Brain microvascular endothelial cell (primary cell): Measurements from ENCODE around the gene MYZAP.

Experiments
- DNase-seq: peaks from one replicate; pipeline ENCODE4 v3.0.0-alpha.2; 2020
- H3K27ac ChIP-seq: fragments of 250-450 bp; sonication (Bioruptor Pico); 2 replicates; pipeline ENCODE4 v1.5.1; 2020; ENCODE audit warnings: mild to moderate bottlenecking, moderate library complexity
- H3K27me3 ChIP-seq: fragments of 250-450 bp; sonication (Bioruptor Pico); replicated peaks from 2 replicates; pipeline ENCODE4 v1.5.1; 2020; ENCODE audit warnings: mild to moderate bottlenecking
- H3K36me3 ChIP-seq: fragments of 250-450 bp; sonication (Bioruptor Pico); replicated peaks from 2 replicates; pipeline ENCODE4 v1.5.1; 2020; ENCODE audit warnings: mild to moderate bottlenecking
- H3K4me3 ChIP-seq: 2 replicates; pipeline ENCODE4 v1.5.1; 2011; ENCODE audit warnings: low read depth, mild to moderate bottlenecking, control low read depth, low read length, moderate library complexity
- CTCF ChIP-seq: IDR thresholded peaks from 2 replicates; pipeline ENCODE4 v1.5.1; 2011; ENCODE audit warnings: low read depth, mild to moderate bottlenecking, moderate library complexity, low read length, control low read depth, inconsistent platforms; ENCODE audit errors: missing control alignments
- in situ Hi-C: cut with HindIII; loops from 2 replicates; pipeline ENCODE4 v1.10.0; 2017; ENCODE audit warnings: low sequenced_read_pairs, low pct_ligation_motif_present

The MYZAP gene

DNA sequence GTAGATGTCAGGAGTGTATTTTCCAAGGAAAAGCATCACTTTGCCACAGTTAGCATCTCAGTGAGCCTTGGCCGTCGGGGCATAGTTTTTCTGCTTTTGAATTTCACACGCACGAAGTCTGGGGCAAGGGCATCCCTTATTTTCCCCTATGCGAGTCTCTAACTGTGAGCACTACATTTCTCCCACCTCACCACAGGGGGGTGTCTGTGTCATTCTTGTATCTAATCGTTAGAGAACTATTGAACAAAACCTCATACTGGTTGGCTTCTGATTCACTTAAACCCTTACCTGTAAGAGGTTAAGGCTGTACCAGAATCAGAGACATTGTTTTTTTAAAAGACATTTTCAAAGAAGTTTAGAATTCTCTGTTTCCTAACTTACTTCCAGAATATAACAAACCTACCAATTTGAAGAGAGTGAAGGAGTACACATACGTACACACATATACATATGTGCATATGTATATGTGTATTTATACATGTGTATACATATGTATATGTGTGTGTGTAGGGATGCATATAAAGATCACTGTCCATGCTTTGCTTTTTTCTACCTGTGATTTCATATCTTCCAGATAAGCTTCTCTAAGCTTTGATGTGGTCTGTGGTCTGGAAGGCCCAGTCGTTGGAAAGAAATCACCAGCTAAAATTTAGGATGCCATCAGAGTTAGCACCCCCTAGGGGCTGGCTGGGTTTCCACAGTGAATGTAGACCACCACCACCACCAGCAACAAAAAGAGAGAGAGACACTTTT is 49.4 kb downstream of the MYZAP start:
- Histone ChIP-seq H3K27ac (no peak overlapping the region), H3K27me3 (no peaks in the 10 kb centered on the region), H3K4me3 (no peak overlapping the region), H3K36me3 (no peaks in the 10 kb centered on the region)
- DNase-seq: peak; percentile 20
- in situ Hi-C loops: no loop called here
- TF ChIP-seq CTCF: peak; percentile 64

DNA sequence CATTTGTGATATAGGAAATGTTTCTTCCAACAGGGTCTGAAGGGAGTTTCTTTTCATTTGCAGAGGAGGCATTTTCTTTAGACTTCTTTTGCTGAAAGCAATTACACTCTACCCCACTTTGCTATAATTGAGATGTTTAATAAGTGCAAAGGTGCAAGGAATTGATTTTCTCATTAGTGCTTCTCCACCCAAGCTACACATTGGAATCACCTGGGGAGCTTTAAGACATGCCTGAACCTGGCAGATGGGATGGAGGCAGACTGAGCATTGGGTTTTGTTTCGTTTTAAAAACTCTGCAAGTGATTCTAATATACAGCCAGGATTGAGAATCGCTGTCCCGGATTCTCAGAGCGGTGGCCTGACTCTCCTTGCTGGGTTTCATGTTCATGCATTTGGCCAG is 52.1 kb downstream of the MYZAP start:
- H3K27ac ChIP-seq: no peak overlapping the region
- no peak for TF ChIP-seq CTCF
- H3K4me3 ChIP-seq: no peak overlapping the region
- in situ Hi-C loops: no loop called here
- DNase-seq: no peak
- no peaks in the 10 kb centered on the region for H3K36me3 ChIP-seq
- no peaks in the 10 kb centered on the region for H3K27me3 ChIP-seq

GRCh38 chr15:57646087-57646486 is 54.4 kb downstream of the MYZAP start:
- DNase-seq: no peak
- H3K27ac ChIP-seq: no peak overlapping the region
- no peak for TF ChIP-seq CTCF
- H3K4me3 ChIP-seq: no peak overlapping the region
- H3K36me3 ChIP-seq: no peaks in the 10 kb centered on the region
- in situ Hi-C loops: no loop called here
- H3K27me3 ChIP-seq: no peaks in the 10 kb centered on the region

GRCh38 chr15:57647071-57647790 is 55.5 kb downstream of the MYZAP start:
- no peak for TF ChIP-seq CTCF
- in situ Hi-C loops: no loop called here
- Histone ChIP-seq H3K27ac (no peak overlapping the region), H3K36me3 (no peaks in the 10 kb centered on the region), H3K4me3 (no peak overlapping the region), H3K27me3 (no peaks in the 10 kb centered on the region)
- no peak for DNase-seq

DNA sequence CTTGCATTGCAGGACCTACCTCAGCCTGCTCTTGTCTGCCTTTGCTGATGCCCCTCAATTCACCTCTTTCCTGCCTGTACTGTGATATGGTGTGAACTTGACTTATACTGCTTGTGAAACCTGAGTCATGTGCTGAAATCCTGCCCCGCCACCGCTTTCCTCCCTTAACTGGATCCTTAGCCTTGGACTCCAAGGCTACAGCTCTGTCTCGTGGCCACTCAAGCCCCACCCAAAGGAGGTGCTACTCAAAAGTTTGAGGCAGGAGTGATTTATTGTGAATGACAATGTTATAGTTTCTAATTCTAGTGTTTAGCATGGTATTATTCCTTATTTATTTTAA is 56.1 kb downstream of the MYZAP start:
- Histone ChIP-seq H3K27ac (no peak overlapping the region), H3K27me3 (no peaks in the 10 kb centered on the region), H3K4me3 (no peak overlapping the region), H3K36me3 (no peaks in the 10 kb centered on the region)
- in situ Hi-C loops: no loop called here
- TF ChIP-seq CTCF: no peak
- peak; percentile 7 for DNase-seq

GRCh38 chr15:57649138-57649537 is 57.4 kb downstream of the MYZAP start:
- Histone ChIP-seq H3K36me3 (no peaks in the 10 kb centered on the region), H3K27me3 (no peaks in the 10 kb centered on the region), H3K27ac (no peak overlapping the region), H3K4me3 (no peak overlapping the region)
- in situ Hi-C loops: no loop called here
- DNase-seq: no peak
- TF ChIP-seq CTCF: no peak
